Activated gamma-delta T cell (primary cell): ENCODE measurements around the gene PTGIR.

Experiments
- DNase-seq: peaks from one replicate; lab custom pipeline; 2025; lab: John Stamatoyannopoulos, UW

The PTGIR gene

DNA sequence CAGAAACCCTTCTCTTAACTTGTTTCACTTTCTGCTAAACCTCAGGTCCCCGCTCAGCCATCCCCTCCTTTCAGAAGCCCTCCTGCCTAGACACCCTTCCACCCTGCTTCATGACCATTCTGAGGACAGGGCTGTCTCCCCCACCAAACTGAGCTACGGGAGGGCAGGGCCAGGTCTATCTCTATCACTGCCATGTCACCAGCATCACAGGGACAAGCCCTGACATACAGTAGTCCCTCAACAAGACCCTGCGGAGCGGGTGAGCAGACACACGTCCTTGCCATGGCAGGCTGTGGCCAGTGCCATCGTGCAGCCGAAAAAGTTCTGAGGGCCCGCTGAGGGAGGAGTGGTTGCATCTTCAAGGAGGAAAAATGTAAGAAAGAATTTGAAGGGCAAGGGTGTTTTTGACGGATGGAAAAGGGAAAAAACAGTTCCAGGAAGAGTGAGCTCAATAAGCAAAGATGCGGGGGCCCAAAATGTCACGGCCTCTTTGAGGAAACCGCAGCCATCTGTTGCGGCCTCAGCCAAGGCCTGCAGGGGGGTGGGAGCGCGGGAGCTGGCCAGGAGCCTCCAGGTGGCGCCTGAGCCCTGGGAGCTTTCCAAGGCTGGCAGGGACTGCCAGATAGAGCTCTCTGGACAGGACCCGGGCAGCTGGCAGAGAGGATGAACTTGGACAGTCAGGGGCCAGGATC, 8.1 kb downstream of the PTGIR start:
- DNase-seq = no peak

- no peak for DNase-seq
These were observed 8.9 kb downstream of the PTGIR start for GRCh38 chr19:46615966-46616365.

- DNase-seq = no peak
These were observed 10.7 kb downstream of the PTGIR start for GRCh38 chr19:46614114-46614722.

- DNase-seq = no peak
These were observed 11.4 kb downstream of the PTGIR start for GRCh38 chr19:46613525-46613924.

DNA sequence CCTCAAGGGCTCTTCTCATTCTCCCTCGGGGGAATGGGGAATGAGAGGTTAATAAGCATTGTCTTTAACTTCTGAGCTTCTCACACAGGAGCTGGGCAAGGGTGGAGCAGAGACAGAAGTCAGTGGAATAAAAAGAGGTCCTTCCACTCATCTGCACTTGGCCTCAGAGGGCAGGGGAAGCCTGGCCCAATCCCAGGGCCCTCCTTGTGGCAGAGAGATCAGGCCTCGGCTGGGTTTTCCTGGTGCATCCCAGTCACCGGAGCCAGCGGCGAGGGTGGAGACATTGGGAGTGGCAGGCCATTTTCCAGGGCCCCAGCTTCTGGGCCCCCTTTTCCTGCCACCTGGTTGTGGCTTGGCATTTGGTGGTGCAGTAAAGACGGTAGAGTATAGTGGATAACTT, 13.1 kb downstream of the PTGIR start:
- DNase-seq = no peak

GRCh38 chr19:46610851-46611770, 13.8 kb downstream of the PTGIR start:
- DNase-seq = no peak

GRCh38 chr19:46610413-46610775, 14.5 kb downstream of the PTGIR start:
- DNase-seq = no peak

GRCh38 chr19:46609511-46610412, 15.1 kb downstream of the PTGIR start:
- no peak for DNase-seq

GRCh38 chr19:46608581-46609345, 16.1 kb downstream of the PTGIR start:
- DNase-seq = no peak

GRCh38 chr19:46608178-46608577, 16.7 kb downstream of the PTGIR start:
- DNase-seq = no peak

DNA sequence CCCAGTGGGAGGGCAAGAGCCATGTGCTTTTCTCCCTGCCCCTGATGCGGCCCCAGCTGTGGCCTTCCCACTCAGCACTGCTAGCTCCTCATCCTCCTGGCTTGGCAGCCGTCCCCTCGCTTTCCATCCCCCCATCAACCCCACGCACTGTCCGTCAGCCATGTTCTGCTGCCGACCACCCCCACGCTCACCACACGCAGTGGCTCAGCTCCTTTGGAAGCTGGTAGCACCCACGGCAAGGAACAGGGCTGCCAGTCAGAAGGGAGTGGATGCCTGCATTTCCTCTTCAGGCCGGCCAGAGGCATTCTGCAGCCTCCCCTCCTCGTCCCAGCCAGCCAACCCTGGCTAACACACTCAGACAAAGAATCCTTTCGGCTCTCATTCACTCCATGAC, 17.4 kb downstream of the PTGIR start:
- no peak for DNase-seq

- no peak for DNase-seq
These were observed 18.0 kb downstream of the PTGIR start for GRCh38 chr19:46606681-46607447.

DNA sequence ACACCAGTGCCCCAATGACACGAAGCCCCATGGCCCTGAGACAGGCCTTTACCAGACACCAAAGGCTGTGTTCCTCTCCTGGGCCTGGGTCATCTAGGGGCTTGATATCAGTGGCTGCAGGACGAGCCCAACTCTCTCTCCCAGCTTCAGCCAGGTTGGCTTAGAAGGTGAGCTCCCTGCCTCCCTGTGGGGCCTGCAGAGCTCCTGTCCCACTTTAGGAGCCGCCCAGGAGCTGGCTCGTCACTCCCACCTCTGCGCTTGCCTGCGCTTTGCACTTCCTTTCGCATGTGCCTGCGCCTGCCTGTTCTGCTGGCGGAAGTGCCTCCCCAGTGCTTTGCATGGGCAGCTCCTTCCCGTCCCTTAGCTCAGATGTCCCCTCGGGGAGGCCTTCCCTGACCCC, 18.9 kb downstream of the PTGIR start:
- DNase-seq = no peak

DNA sequence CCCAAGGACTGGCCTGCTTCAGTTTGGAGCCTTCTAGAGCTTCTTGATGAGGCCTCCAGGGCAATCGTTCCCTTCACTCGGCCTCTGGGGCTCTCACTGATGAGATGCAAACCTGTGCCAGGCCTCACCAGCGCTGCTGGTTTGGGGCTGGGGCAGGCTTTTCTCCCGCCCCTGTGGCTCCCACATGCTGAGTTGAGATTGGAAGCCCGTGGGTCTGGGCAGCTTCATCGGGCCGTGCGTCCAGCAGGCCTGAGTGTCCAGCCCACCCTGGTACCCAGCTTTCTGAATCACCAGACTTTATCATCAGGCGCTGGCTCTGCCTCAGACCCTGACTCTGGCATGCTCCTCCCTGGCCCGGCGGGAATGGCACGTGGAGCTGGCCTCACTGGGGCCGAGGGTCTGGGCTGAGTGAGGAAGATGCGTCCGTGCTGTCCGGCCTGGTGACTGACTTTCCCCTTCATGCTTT, 19.5 kb downstream of the PTGIR start:
- DNase-seq = no peak

DNA sequence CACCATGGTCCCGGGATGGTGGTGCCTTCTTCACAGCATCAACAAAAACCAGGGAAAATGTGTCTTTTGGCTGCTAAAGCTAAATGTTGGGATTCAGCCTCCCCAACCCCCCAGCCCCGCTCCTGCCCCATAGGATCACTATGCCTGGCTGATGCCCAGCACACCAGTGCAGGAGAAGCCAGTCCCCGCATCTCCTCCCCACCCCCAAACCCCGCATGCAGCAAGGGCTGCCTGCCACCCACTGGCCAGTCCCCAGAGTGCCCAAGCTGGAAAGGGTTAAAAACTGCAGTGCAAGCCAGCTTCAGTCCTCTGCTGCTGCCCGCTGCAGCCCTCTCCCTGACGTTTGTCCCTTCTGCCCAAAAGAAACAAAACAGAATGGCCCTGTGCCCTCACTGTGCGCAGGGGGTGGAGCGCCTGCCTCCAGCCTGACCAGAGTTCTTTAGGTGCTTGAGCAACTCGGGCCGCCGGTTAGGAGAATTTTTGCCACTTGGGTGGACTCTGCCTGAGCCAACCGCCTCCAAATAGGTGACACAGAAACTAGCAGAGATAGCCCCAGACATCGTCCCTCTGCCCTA, 20.0 kb downstream of the PTGIR start:
- no peak for DNase-seq

DNA sequence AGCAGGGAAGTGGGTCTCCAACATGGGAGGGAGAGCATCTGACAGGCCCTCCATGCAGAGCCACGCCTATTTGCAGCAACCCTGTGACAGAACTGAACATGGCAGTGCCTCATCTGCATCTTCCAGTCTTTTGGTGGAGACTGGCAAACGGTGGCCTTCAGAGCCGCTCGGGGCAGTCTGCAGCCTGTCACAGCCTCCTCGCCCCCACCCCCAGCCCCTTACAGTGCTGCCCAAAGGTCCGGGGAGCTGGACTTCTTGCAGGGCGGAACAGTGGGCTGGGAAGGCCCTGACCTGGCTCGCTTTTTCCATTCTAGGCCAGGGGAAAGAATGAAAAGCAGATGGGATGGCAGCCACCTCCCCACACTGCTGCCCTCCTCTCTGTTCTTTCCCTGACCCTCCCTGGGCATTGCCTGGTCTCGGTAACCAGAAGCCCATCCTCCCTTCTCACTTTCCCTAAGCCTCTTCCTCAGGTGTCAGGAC, 21.1 kb downstream of the PTGIR start:
- DNase-seq = no peak

GRCh38 chr19:46603195-46603637, 21.7 kb downstream of the PTGIR start:
- no peak for DNase-seq

DNA sequence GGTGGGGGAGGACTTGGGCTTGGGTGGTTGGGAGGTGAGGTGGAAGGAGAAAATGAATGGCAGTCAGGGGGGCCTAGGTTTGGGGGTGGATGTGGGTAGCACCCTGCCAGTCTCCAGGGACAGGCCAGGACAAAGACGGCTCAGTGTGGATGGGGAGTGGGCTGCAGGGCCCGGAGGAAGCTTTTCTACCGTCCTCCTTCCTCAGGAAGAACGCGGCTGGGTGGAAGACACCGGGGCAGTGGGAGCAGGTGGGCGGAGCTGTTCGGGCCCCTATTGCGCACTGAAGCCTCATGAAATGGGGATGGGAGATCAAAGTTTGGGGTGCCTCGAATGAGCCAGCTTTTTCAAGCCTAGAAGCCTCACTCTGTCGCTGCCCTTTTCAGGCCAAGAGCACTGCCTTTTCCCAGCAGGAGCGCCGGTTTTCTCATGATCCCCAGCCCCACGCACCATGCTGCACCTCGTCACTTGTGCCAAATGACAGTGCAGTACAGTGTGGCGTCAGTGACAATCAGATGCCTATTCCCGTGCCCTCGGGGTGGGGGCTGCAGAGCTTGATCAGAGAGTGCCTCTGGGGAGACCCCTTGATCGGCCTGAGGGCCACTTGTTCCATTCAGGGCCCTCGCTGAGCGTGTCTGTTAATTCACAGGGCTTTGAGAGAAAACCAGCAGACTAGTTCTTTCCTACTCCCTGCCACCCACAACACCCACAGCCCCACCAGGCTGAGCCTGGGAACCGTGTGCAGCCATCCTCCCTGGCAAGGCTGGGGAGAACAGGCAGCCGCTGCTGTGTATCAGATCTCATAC, 22.3 kb downstream of the PTGIR start:
- no peak for DNase-seq
